ENCODE measurements around the gene MTUS2.

DNA sequence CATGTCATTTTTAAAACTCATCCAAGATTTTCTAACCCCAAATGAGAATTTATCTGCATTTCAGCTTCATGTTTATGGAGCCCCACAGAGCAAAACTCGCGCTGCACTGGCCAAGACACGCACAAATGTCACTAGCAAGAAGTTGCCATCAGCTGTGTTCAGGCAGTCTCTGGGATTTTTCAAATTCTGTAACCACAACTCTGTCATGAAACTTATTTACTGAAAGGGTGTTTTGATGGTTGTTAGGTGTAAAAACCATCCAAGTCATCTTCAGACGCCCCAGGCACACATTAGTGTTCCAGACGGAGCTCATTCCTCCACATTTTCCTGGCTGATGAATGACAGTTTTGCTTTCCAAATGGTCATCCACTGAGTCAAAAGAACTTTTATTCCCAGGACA, 712.0 kb downstream of the MTUS2 start:
- TF ChIP-seq, protein P1, sequence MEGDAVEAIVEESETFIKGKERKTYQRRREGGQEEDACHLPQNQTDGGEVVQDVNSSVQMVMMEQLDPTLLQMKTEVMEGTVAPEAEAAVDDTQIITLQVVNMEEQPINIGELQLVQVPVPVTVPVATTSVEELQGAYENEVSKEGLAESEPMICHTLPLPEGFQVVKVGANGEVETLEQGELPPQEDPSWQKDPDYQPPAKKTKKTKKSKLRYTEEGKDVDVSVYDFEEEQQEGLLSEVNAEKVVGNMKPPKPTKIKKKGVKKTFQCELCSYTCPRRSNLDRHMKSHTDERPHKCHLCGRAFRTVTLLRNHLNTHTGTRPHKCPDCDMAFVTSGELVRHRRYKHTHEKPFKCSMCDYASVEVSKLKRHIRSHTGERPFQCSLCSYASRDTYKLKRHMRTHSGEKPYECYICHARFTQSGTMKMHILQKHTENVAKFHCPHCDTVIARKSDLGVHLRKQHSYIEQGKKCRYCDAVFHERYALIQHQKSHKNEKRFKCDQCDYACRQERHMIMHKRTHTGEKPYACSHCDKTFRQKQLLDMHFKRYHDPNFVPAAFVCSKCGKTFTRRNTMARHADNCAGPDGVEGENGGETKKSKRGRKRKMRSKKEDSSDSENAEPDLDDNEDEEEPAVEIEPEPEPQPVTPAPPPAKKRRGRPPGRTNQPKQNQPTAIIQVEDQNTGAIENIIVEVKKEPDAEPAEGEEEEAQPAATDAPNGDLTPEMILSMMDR (IDR thresholded peaks at IDR 0.05; ENCODE audit: insufficient read depth, low read length, poor library complexity, severe bottlenecking): no peak
- TF ChIP-seq EZH2phosphoT487 (conservative IDR thresholded peaks at IDR 0.05; ENCODE audit: low read length): no peak

Data from SU-DHL-6 (cell line).